Measurements from ENCODE around the gene P2RX4.

Gene P2RX4

DNA sequence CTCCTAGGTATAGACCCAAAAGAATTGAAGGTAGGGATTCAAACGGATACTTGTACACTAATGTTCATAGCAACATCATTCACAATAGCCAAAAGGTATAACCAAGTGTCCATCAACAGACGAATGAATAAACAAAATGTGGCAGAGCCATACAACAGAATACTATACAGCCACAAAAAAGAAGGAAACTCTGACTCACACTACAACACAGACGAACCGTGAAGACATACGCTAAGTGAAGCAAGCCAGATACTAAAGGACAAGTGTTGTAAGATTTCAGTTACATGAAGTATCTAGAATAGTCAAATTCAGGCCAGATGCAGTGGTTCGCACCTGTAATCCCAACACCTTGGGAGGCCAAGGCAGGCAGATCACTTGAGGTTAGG lies 67.4 kb downstream of the P2RX4 start:
- Histone ChIP-seq H3K36me3 (ENCODE audit: low read length) (no peaks in the 10 kb centered on the region), H3K79me2 (ENCODE audit: insufficient read depth, low read length) (peaks cover 9% of the 10 kb centered on the region), H3K9me3 (ENCODE audit: insufficient read depth, low read length) (no peaks in the 10 kb centered on the region), H3K4me2 (ENCODE audit: low read depth, low read length, poor library complexity, severe bottlenecking) (no peak overlapping the region), H3K9me2 (replicated peaks; ENCODE audit: insufficient read depth, low read length) (no peaks in the 10 kb centered on the region), H3K9ac (ENCODE audit: low read length) (no peak overlapping the region), H3K4me3 (ENCODE audit: insufficient read depth, low read length, poor library complexity, severe bottlenecking) (no peak overlapping the region), H4K20me1 (ENCODE audit: low read depth, low read length) (no peaks in the 10 kb centered on the region), H3F3A (ENCODE audit: insufficient read depth) (no peaks in the 10 kb centered on the region), H3K27me3 (ENCODE audit: low read length) (no peaks in the 10 kb centered on the region), H3K27ac (ENCODE audit: low read depth, low read length) (no peak overlapping the region), H2AFZ (ENCODE audit: low read depth, low read length, severe bottlenecking) (no peak overlapping the region)
- TF ChIP-seq, protein P1, sequence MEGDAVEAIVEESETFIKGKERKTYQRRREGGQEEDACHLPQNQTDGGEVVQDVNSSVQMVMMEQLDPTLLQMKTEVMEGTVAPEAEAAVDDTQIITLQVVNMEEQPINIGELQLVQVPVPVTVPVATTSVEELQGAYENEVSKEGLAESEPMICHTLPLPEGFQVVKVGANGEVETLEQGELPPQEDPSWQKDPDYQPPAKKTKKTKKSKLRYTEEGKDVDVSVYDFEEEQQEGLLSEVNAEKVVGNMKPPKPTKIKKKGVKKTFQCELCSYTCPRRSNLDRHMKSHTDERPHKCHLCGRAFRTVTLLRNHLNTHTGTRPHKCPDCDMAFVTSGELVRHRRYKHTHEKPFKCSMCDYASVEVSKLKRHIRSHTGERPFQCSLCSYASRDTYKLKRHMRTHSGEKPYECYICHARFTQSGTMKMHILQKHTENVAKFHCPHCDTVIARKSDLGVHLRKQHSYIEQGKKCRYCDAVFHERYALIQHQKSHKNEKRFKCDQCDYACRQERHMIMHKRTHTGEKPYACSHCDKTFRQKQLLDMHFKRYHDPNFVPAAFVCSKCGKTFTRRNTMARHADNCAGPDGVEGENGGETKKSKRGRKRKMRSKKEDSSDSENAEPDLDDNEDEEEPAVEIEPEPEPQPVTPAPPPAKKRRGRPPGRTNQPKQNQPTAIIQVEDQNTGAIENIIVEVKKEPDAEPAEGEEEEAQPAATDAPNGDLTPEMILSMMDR (IDR thresholded peaks at IDR 0.05; ENCODE audit: insufficient read depth, low read length, poor library complexity, severe bottlenecking): no peak
- TF ChIP-seq EZH2phosphoT487 (conservative IDR thresholded peaks at IDR 0.05; ENCODE audit: low read length): no peak

DNA sequence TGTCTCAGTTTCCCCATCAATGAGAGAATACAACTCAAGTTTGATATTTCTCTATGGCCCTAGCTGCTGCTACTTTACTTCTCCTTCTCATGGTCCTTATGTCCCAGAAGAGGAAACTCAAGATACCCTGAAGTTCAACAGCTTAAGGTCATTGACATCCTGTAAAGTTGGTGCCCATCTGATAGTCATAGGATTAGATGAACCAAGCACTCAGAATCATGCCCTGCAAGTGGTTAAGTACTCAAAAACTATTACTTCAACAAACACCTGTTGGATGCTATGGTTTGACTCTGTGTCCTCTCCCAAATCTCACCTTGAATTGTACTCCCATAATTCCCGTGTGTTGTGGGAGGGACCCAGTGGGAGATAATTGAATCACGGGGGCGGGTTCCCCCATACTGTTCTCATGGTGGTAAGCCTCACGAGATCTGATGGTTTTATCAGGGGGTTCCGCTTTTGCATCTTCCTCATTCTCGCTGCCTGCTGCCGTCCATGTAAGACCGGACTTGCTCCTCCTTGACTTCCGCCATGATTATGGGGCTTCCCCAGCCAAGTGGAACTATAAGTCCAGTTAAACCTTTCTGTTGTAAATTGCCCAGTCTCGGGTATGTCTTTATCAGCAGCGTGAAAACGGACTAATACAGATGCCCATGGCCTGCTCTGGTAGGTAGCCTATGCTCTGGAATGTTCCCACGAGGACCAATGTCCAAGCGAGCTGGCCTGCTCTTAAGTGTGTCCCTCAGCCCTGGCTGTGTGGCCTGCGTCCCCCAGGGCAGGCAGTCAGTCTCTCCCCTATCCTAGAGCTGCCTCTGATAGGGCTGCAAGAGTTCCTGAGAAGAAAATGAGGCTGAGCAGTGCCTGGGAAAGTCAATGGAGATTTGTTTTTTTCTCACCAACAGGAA lies 68.5 kb downstream of the P2RX4 start:
- no peak overlapping the region for H3K27ac ChIP-seq (ENCODE audit: low read depth, low read length)

DNA sequence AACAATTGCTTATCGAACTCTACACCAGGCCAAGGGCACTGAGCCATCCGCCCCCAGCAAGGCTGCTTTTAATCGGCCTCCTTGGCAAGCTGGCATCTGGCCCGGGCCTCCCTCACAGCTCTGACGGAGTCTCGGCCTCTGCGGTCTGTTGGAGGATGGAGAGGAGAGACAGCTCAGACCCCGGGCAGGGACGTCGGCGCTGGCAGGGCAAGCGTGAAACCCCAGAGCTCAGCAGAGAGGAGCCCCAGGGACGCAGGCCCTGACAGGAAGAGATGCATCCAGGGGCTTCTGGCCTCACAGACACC lies 69.1 kb downstream of the P2RX4 start:
- Histone ChIP-seq H3F3A (ENCODE audit: insufficient read depth) (no peaks in the 10 kb centered on the region), H3K9ac (ENCODE audit: low read length) (no peak overlapping the region), H3K9me2 (replicated peaks; ENCODE audit: insufficient read depth, low read length) (no peaks in the 10 kb centered on the region), H3K36me3 (ENCODE audit: low read length) (no peaks in the 10 kb centered on the region), H3K79me2 (ENCODE audit: insufficient read depth, low read length) (peaks cover 9% of the 10 kb centered on the region), H4K20me1 (ENCODE audit: low read depth, low read length) (no peaks in the 10 kb centered on the region), H3K27ac (ENCODE audit: low read depth, low read length) (no peak overlapping the region), H3K9me3 (ENCODE audit: insufficient read depth, low read length) (no peaks in the 10 kb centered on the region), H2AFZ (ENCODE audit: low read depth, low read length, severe bottlenecking) (no peak overlapping the region), H3K4me3 (ENCODE audit: insufficient read depth, low read length, poor library complexity, severe bottlenecking) (no peak overlapping the region), H3K27me3 (ENCODE audit: low read length) (no peaks in the 10 kb centered on the region), H3K4me2 (ENCODE audit: low read depth, low read length, poor library complexity, severe bottlenecking) (no peak overlapping the region)
- TF ChIP-seq, protein P1 (IDR thresholded peaks at IDR 0.05; ENCODE audit: insufficient read depth, low read length, poor library complexity, severe bottlenecking): no peak
- TF ChIP-seq EZH2phosphoT487 (conservative IDR thresholded peaks at IDR 0.05; ENCODE audit: low read length): no peak

More for the DNA sequence above, 68.5 kb downstream of the P2RX4 start:
- H3K79me2 ChIP-seq (ENCODE audit: insufficient read depth, low read length): peaks cover 9% of the 10 kb centered on the region
- no peak overlapping the region for H3K4me2 ChIP-seq (ENCODE audit: low read depth, low read length, poor library complexity, severe bottlenecking)
- H3K4me3 ChIP-seq (ENCODE audit: insufficient read depth, low read length, poor library complexity, severe bottlenecking): no peak overlapping the region
- no peak for TF ChIP-seq EZH2phosphoT487 (conservative IDR thresholded peaks at IDR 0.05; ENCODE audit: low read length)
- TF ChIP-seq, protein P1 (IDR thresholded peaks at IDR 0.05; ENCODE audit: insufficient read depth, low read length, poor library complexity, severe bottlenecking): no peak
- no peaks in the 10 kb centered on the region for H4K20me1 ChIP-seq (ENCODE audit: low read depth, low read length)
- H3K9ac ChIP-seq (ENCODE audit: low read length): no peak overlapping the region
- no peaks in the 10 kb centered on the region for H3F3A ChIP-seq (ENCODE audit: insufficient read depth)
- no peaks in the 10 kb centered on the region for H3K27me3 ChIP-seq (ENCODE audit: low read length)
- H3K9me2 ChIP-seq (replicated peaks; ENCODE audit: insufficient read depth, low read length): no peaks in the 10 kb centered on the region
- no peaks in the 10 kb centered on the region for H3K9me3 ChIP-seq (ENCODE audit: insufficient read depth, low read length)
- H3K36me3 ChIP-seq (ENCODE audit: low read length): no peaks in the 10 kb centered on the region
- no peak overlapping the region for H2AFZ ChIP-seq (ENCODE audit: low read depth, low read length, severe bottlenecking)
